HEK293 (cell line): Measurements from ENCODE around the gene MAU2.

Experiments used
- CTCF ChIP-seq: fragments of 450-650 bp; formaldehyde crosslinking; IDR thresholded peaks from 2 replicates; pipeline ENCODE4 v1.5.1; 2016; ENCODE audit warnings: missing biosample characterization, missing genetic modification characterization
- REST ChIP-seq: fragments of 450-650 bp; formaldehyde crosslinking; IDR thresholded peaks from 2 replicates; pipeline ENCODE4 v1.5.1; 2016; ENCODE audit warnings: missing biosample characterization, missing genetic modification characterization
- SP2 ChIP-seq: fragments of 450-650 bp; formaldehyde crosslinking; IDR thresholded peaks from 2 replicates; pipeline ENCODE4 v1.5.1; 2016; ENCODE audit warnings: missing biosample characterization, missing genetic modification characterization
- ZBTB6 ChIP-seq: fragments of 450-650 bp; formaldehyde crosslinking; IDR thresholded peaks from 2 replicates; pipeline ENCODE4 v1.5.1; 2017; ENCODE audit warnings: missing biosample characterization, missing genetic modification characterization
- ZNF302 ChIP-seq: fragments of 450-650 bp; formaldehyde crosslinking; IDR thresholded peaks from 2 replicates; pipeline ENCODE4 v1.5.1; 2016; ENCODE audit warnings: missing biosample characterization, missing genetic modification characterization, low read depth

- TF ChIP-seq REST (tag by site-specific recombination) (no peak), SP2 (tag by site-specific recombination) (no peak), ZBTB6 (no peak), CTCF (tag by site-specific recombination) (no peak), ZNF302 (tag by site-specific recombination) (no peak)
Observed at GRCh38 chr19:19308373-19308772, 12.3 kb upstream of the MAU2 start.
